H1 (cell line): ENCODE measurements around the gene BAG2. TPM values are rescaled to one million over a fixed set of nuclear protein-coding genes. Genes with fewer than 3 reads are reported as not detected.

ENCODE experiments used
- CTCF ChIA-PET: fragments of 300-600 bp; sonication (Branson Sonifier 250); formaldehyde crosslinking; loops from one replicate; lab custom pipeline; 2021; ENCODE audit not compliant: partially characterized antibody; lab: Charles Lee
- POLR2A ChIA-PET: fragments of 300-600 bp; sonication (Branson Sonifier 250); formaldehyde crosslinking; loops from one replicate; lab custom pipeline; 2021; ENCODE audit warnings: inconsistent platforms; ENCODE audit not compliant: partially characterized antibody; lab: Charles Lee
- DNase-seq, 2 experiments: peaks; one replicate each; pipeline versions ENCODE4 v3.0.0 to v3.0.0-alpha.2; 2010 to 2022; ENCODE audit warnings: low spot score in 2 of 2, low read depth in 1 of 2, mixed read lengths in 1 of 2
- FAIRE-seq: peaks from 2 replicates; lab custom pipeline; 2011; peaks lifted over from hg19 to GRCh38; lab: Jason Lieb, UNC
- H2AFZ ChIP-seq: 2 replicates; pipeline ENCODE4 v1.8.1; 2012; ENCODE audit warnings: low read length, inconsistent platforms
- H2AK5ac ChIP-seq: 2 replicates; pipeline ENCODE4 v1.6.1; 2013; ENCODE audit warnings: low read depth, low read length
- H2BK120ac ChIP-seq: replicated peaks from 2 replicates; pipeline ENCODE3; 2013; ENCODE audit warnings: low read depth, low read length, inconsistent platforms
- H2BK12ac ChIP-seq: 2 replicates; pipeline ENCODE4 v1.6.1; 2013; ENCODE audit warnings: low read depth, low read length
- H2BK15ac ChIP-seq: 2 replicates; pipeline ENCODE4 v1.6.1; 2013; ENCODE audit warnings: low read length
- H2BK20ac ChIP-seq: 2 replicates; pipeline ENCODE4 v1.6.1; 2013; ENCODE audit warnings: low read length
- H2BK5ac ChIP-seq: 2 replicates; pipeline ENCODE4 v1.6.1; 2013; ENCODE audit warnings: low read depth, low read length
- H3K14ac ChIP-seq: 2 replicates; pipeline ENCODE4 v1.6.1; 2013; ENCODE audit warnings: inconsistent platforms; ENCODE audit not compliant: insufficient read length
- H3K18ac ChIP-seq: 2 replicates; pipeline ENCODE4 v1.6.1; 2013; ENCODE audit warnings: low read length; ENCODE audit errors: extremely low read depth
- H3K23ac ChIP-seq: 2 replicates; pipeline ENCODE4 v1.6.1; 2013; ENCODE audit warnings: inconsistent platforms; ENCODE audit not compliant: insufficient read length
- H3K23me2 ChIP-seq: 2 replicates; pipeline ENCODE4 v1.6.1; 2013; ENCODE audit warnings: low read depth, low read length
- H3K27ac ChIP-seq: 2 replicates; pipeline ENCODE4 v1.6.1; 2011; ENCODE audit warnings: low read depth, low read length, inconsistent platforms
- H3K27me3 ChIP-seq, 4 experiments: replicated peaks in 1 of 4; 1 replicate in 1 of 4; 2 replicates in 3 of 4; pipeline versions ENCODE4 v1.6.1 to v1.8.1; 2011 to 2013; ENCODE audit warnings: low read length in 3 of 4, mild to moderate bottlenecking in 3 of 4, inconsistent platforms in 2 of 4, mixed read lengths in 2 of 4, moderate library complexity in 1 of 4; ENCODE audit not compliant: control insufficient read depth in 3 of 4, insufficient read depth in 3 of 4; ENCODE audit errors: extremely low read depth in 1 of 4
- H3K36me3 ChIP-seq, 4 experiments: 2 replicates each; pipeline versions ENCODE4 v1.6.1 to v1.8.1; 2011 to 2013; ENCODE audit warnings: mild to moderate bottlenecking in 4 of 4, low read length in 3 of 4, moderate library complexity in 2 of 4, control low read depth in 1 of 4, inconsistent platforms in 1 of 4; ENCODE audit not compliant: insufficient read depth in 4 of 4, control insufficient read depth in 2 of 4
- H3K4ac ChIP-seq: replicated peaks from 2 replicates; pipeline ENCODE3; 2013; ENCODE audit warnings: low read length, low read depth, mixed read lengths, inconsistent platforms; ENCODE audit not compliant: insufficient read length
- H3K4me1 ChIP-seq, 4 experiments: replicated peaks in 1 of 4; 1 replicate in 1 of 4; 2 replicates in 3 of 4; pipeline versions ENCODE4 v1.6.1 to v1.8.1; 2011 to 2013; ENCODE audit warnings: low read length in 3 of 4, inconsistent platforms in 2 of 4, mixed read lengths in 1 of 4; ENCODE audit not compliant: insufficient read depth in 4 of 4, control insufficient read depth in 3 of 4
- H3K4me2 ChIP-seq, 2 experiments: 2 replicates each; pipeline versions ENCODE4 v1.6.1 to v1.8.1; 2011 to 2013; ENCODE audit warnings: low read depth in 2 of 2, low read length in 2 of 2, control low read depth in 1 of 2, inconsistent platforms in 1 of 2, mild to moderate bottlenecking in 1 of 2; ENCODE audit not compliant: insufficient read depth in 1 of 2
- H3K4me3 ChIP-seq, 4 experiments: fragments of 200-600, 300-600 bp in 1 of 4; sonication (generic), shearing (Covaris generic), sonication (Bioruptor Twin) in 1 of 4; 2 replicates each; pipeline versions ENCODE4 v1.5.1 to v1.8.1; 2011 to 2016; ENCODE audit warnings: low read length in 4 of 4, low read depth in 3 of 4, control low read depth in 2 of 4, inconsistent platforms in 2 of 4, mild to moderate bottlenecking in 2 of 4, mixed read lengths in 1 of 4, moderate library complexity in 1 of 4; ENCODE audit not compliant: insufficient read depth in 2 of 4; ENCODE audit errors: extremely low read depth in 1 of 4
- H3K56ac ChIP-seq: replicated peaks from 2 replicates; pipeline ENCODE3; 2013; ENCODE audit warnings: low read depth, mild to moderate bottlenecking, mixed read lengths, low read length, inconsistent platforms; ENCODE audit not compliant: insufficient read length
- H3K79me1 ChIP-seq: 2 replicates; pipeline ENCODE4 v1.6.1; 2013; ENCODE audit warnings: low read depth, low read length, control low read depth
- H3K79me2 ChIP-seq, 2 experiments: 2 replicates each; pipeline versions ENCODE4 v1.6.1 to v1.8.1; 2012 to 2013; ENCODE audit warnings: low read length in 2 of 2, mild to moderate bottlenecking in 2 of 2, inconsistent platforms in 1 of 2; ENCODE audit not compliant: insufficient read depth in 2 of 2, control insufficient read depth in 1 of 2
- H3K9ac ChIP-seq, 4 experiments: replicated peaks in 1 of 4; 1 replicate in 1 of 4; 2 replicates in 3 of 4; pipeline versions ENCODE4 v1.6.1 to v1.8.1; 2011 to 2013; ENCODE audit warnings: low read depth in 3 of 4, low read length in 3 of 4, control low read depth in 2 of 4, mild to moderate bottlenecking in 2 of 4, moderate library complexity in 2 of 4, inconsistent platforms in 1 of 4; ENCODE audit errors: extremely low read depth in 1 of 4
- H3K9me3 ChIP-seq, 2 experiments: 2 replicates each; pipeline versions ENCODE4 v1.6.1 to v1.8.1; 2012 to 2013; ENCODE audit warnings: mild to moderate bottlenecking in 2 of 2, moderate library complexity in 2 of 2, control low read depth in 1 of 2, inconsistent platforms in 1 of 2, low read depth in 1 of 2, low read length in 1 of 2, mixed read lengths in 1 of 2; ENCODE audit not compliant: insufficient read depth in 2 of 2
- H4K20me1 ChIP-seq, 2 experiments: replicated peaks in 1 of 2; 2 replicates each; pipeline versions ENCODE3 to v1.8.1; 2011 to 2013; ENCODE audit warnings: inconsistent platforms in 2 of 2, low read length in 2 of 2, mild to moderate bottlenecking in 1 of 2; ENCODE audit not compliant: insufficient read depth in 2 of 2, control insufficient read depth in 1 of 2
- H4K5ac ChIP-seq: 2 replicates; pipeline ENCODE4 v1.6.1; 2013; ENCODE audit warnings: low read length, low read depth, mixed read lengths, inconsistent platforms; ENCODE audit not compliant: insufficient read length
- H4K8ac ChIP-seq: 2 replicates; pipeline ENCODE4 v1.8.0; 2013; ENCODE audit warnings: mild to moderate bottlenecking, moderate library complexity, low read length, inconsistent platforms; ENCODE audit not compliant: insufficient read depth; ENCODE audit errors: extremely low read depth
- H4K91ac ChIP-seq: replicated peaks from 2 replicates; pipeline ENCODE3; 2013; ENCODE audit warnings: low read length, mixed read lengths, inconsistent platforms; ENCODE audit not compliant: insufficient read length
- CTBP2 ChIP-seq: IDR thresholded peaks from 2 replicates; pipeline ENCODE4 v1.7.0; 2011; ENCODE audit warnings: borderline replicate concordance, mild to moderate bottlenecking, moderate library complexity, mixed read lengths, low read length; ENCODE audit not compliant: insufficient read depth, insufficient read length
- GABPA ChIP-seq: IDR thresholded peaks from 2 replicates; pipeline ENCODE4 v1.6.1; 2011; ENCODE audit warnings: mild to moderate bottlenecking, low read length, moderate library complexity, borderline replicate concordance; ENCODE audit not compliant: insufficient read depth
- NANOG ChIP-seq: IDR thresholded peaks from 2 replicates; pipeline ENCODE4 v1.6.1; 2011; ENCODE audit warnings: low read length, low read depth, mild to moderate bottlenecking, inconsistent platforms; ENCODE audit not compliant: insufficient read depth, poor library complexity, severe bottlenecking
- RBBP5 ChIP-seq: IDR thresholded peaks from 2 replicates; pipeline ENCODE4 v1.7.1; 2012; ENCODE audit warnings: low read depth, mild to moderate bottlenecking, inconsistent platforms, low read length, moderate library complexity, borderline replicate concordance
- SAP30 ChIP-seq: fragments of 300-600 bp; sonication (generic); IDR thresholded peaks from 2 replicates; pipeline ENCODE4 v1.7.1; 2012; ENCODE audit warnings: low read length, moderate library complexity, mild to moderate bottlenecking, inconsistent platforms; ENCODE audit not compliant: insufficient read depth, insufficient replicate concordance
- SP1 ChIP-seq: IDR thresholded peaks from 2 replicates; pipeline ENCODE4 v1.6.1; 2011; ENCODE audit warnings: low read depth, low read length
- SP2 ChIP-seq: IDR thresholded peaks from 2 replicates; pipeline ENCODE4 v1.6.1; 2012; ENCODE audit warnings: mild to moderate bottlenecking, low read length, inconsistent platforms
- TAF1 ChIP-seq: IDR thresholded peaks from 2 replicates; pipeline ENCODE4 v1.6.1; 2011; ENCODE audit warnings: mild to moderate bottlenecking, low read depth, low read length
- WGBS, 2 experiments: shearing (Covaris generic) in 1 of 2; methylation state at CpG; one replicate each; pipeline versions ENCODE4 v1.1.6 to v1.1.7; 2013 to 2015; ENCODE audit warnings: low lambda C conversion rate in 2 of 2, mixed read lengths in 2 of 2, inconsistent platforms in 1 of 2, low coverage in 1 of 2, missing lambda C conversion rate in 1 of 2; ENCODE audit not compliant: insufficient replicate concordance in 2 of 2, insufficient coverage in 1 of 2, insufficient read length in 1 of 2; ENCODE audit errors: extremely low coverage in 1 of 2, missing lambda C conversion rate in 1 of 2; 5-methylcytosine and 5-hydroxymethylcytosine counted together
- polyA plus RNA-seq, 7 experiments: library from polyadenylated mRNA; depleted of rRNA in 3 of 7; stranded (reverse) in 5 of 7; unstranded in 2 of 7; fragments of >200 nt in 5 of 7; fragments of 200-250 nt in 2 of 7; gene quantifications; 1 replicate in 5 of 7; 2 replicates in 1 of 7; 4 replicates in 1 of 7; pipeline versions ENCODE4 v1.2.1 to v1.2.3, GENCODE V29; 2011 to 2013; ENCODE audit warnings: missing spikeins in 2 of 7, mixed read lengths in 2 of 7
- total RNA-seq: library from RNA; stranded (reverse); fragmentation: NEBNext Ultra II Directional; extraction: Animal tissue kit (Norgen Biotek cat#: 25700); gene quantifications from 2 replicates; pipeline ENCODE4 v1.2.1, GENCODE V29; 2021
- TF ChIP-seq, protein P1 (sequence below): IDR thresholded peaks from 2 replicates; pipeline ENCODE4 v1.6.1; 2012; ENCODE audit warnings: inconsistent platforms

The BAG2 gene
- total and polyA plus RNA-seq, 2 of the 8 experiments (the other 6 are each of a cell fraction or from before 2014, with no cell fraction given), result 4.4 to 7.4 TPM

GRCh38 chr6:57224769-57225515 lies 52.8 kb downstream of the BAG2 start:
- Histone ChIP-seq H2BK15ac (no peak overlapping the region), H4K5ac (no peak overlapping the region), H4K20me1 (peaks cover 0 to 3% of the 10 kb centered on the region in 2 experiments), H2BK12ac (no peak overlapping the region), H2BK120ac (no peak overlapping the region), H3K4me1 (peaks cover 0 to 3% (median under 1%) of the 10 kb centered on the region in 4 experiments; a peak in 2 of 7 replicates), H2AFZ (no peak overlapping the region), H3K18ac (no peak overlapping the region), H2BK20ac (no peak overlapping the region), H3K23ac (no peak overlapping the region), H3K27me3 (no peaks in the 10 kb centered on the region), H3K4ac (no peak overlapping the region), H3K23me2 (peaks cover 7% of the 10 kb centered on the region), H3K79me1 (no peaks in the 10 kb centered on the region), H3K9me3 (0 out of 4 replicates have a peak, but pooled peaks cover 0 to 4% of the 10 kb centered on the region in 2 experiments), H4K8ac (no peak overlapping the region), H3K27ac (no peak overlapping the region), H3K4me2 (no peak overlapping the region), H3K56ac (no peak overlapping the region), H3K36me3 (peaks cover 0 to 3% (median 0%) of the 10 kb centered on the region in 4 experiments; a peak in 1 of 8 replicates), H3K9ac (no peak overlapping the region), H2AK5ac (no peak overlapping the region), H3K4me3 (no peak overlapping the region), H3K14ac (no peak overlapping the region), H3K79me2 (peaks cover 0 to 14% of the 10 kb centered on the region in 2 experiments; a peak in 3 of 4 replicates), H4K91ac (no peak overlapping the region), H2BK5ac (no peak overlapping the region)
- no peak for FAIRE-seq
- no peak for DNase-seq
- ChIA-PET POLR2A (no interaction called here), CTCF (no interaction called here)
- TF ChIP-seq SP1 (no peak), CTBP2 (no peak), SAP30 (no peak), GABPA (no peak), RBBP5 (no peak), TAF1 (no peak), NANOG (no peak), SP2 (no peak)
- TF ChIP-seq, protein P1, sequence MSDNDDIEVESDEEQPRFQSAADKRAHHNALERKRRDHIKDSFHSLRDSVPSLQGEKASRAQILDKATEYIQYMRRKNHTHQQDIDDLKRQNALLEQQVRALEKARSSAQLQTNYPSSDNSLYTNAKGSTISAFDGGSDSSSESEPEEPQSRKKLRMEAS, result no peak
- 73% methylated on average over 1 of the region's 1 CpG; no CpG with 5 or more reads in 1 of the 2 experiments for WGBS, 2 experiments
